NCI-H2107 (cell line): ENCODE results near the gene LOXL4.
"Not testable (repeated sequence)": the region's sequence is repeated elsewhere in the genome, so short reads cannot be mapped to it uniquely, and the experiment has no call there.

Experiments
- DNase-seq: peaks from one replicate; lab custom pipeline; 2025; lab: John Stamatoyannopoulos, UW

LOXL4 gene

GRCh38 chr10:98244141-98244540 is 23.9 kb downstream of the LOXL4 start:
- no peak for DNase-seq

GRCh38 chr10:98242823-98243222 is 25.2 kb downstream of the LOXL4 start:
- no peak for DNase-seq

GRCh38 chr10:98240524-98240923 is 27.5 kb downstream of the LOXL4 start:
- DNase-seq, result no peak

- DNase-seq, result no peak
These were observed 29.6 kb downstream of the LOXL4 start for GRCh38 chr10:98238391-98238790.

- DNase-seq, result no peak
These were observed 31.1 kb downstream of the LOXL4 start for GRCh38 chr10:98236862-98237261.

GRCh38 chr10:98235846-98236245 is 32.1 kb downstream of the LOXL4 start:
- DNase-seq, result no peak

GRCh38 chr10:98231417-98231816 is 36.6 kb downstream of the LOXL4 start:
- no peak for DNase-seq

GRCh38 chr10:98228266-98228665 is 39.7 kb downstream of the LOXL4 start:
- not testable (repeated sequence) for DNase-seq

GRCh38 chr10:98227713-98228112 is 40.3 kb downstream of the LOXL4 start:
- DNase-seq, result not testable (repeated sequence)

GRCh38 chr10:98226508-98227144 is 41.4 kb downstream of the LOXL4 start:
- DNase-seq, result no peak

- no peak for DNase-seq
These were observed 43.0 kb downstream of the LOXL4 start for GRCh38 chr10:98224996-98225395.

GRCh38 chr10:98224509-98224908 is 43.5 kb downstream of the LOXL4 start:
- DNase-seq, result no peak

GRCh38 chr10:98223874-98224273 is 44.1 kb downstream of the LOXL4 start:
- DNase-seq, result no peak

- DNase-seq, result no peak
These were observed 50.2 kb downstream of the LOXL4 start for GRCh38 chr10:98217801-98218200.

GRCh38 chr10:98215373-98215772 is 52.6 kb downstream of the LOXL4 start:
- DNase-seq, result no peak

GRCh38 chr10:98213740-98214139 is 54.3 kb downstream of the LOXL4 start:
- DNase-seq, result no peak

GRCh38 chr10:98212196-98212595 is 55.8 kb downstream of the LOXL4 start:
- DNase-seq, result no peak

GRCh38 chr10:98209441-98209840 is 58.6 kb downstream of the LOXL4 start:
- DNase-seq, result no peak

- DNase-seq, result no peak
These were observed 59.1 kb downstream of the LOXL4 start for GRCh38 chr10:98208925-98209324.

GRCh38 chr10:98205351-98205750 is 62.6 kb downstream of the LOXL4 start:
- no peak for DNase-seq

GRCh38 chr10:98202378-98202777 is 65.6 kb downstream of the LOXL4 start:
- no peak for DNase-seq

GRCh38 chr10:98201760-98202159 is 66.2 kb downstream of the LOXL4 start:
- DNase-seq, result no peak
